Esophagus mucosa (tissue), 1 donor: ENCODE measurements around the gene TBX19. TPM values are rescaled to one million over a fixed set of nuclear protein-coding genes. Genes with fewer than 3 reads are reported as not detected.

ENCODE experiments used
- ATAC-seq: fragments of 200-7000 bp; cut with Tn5 transposase; one replicate; pipeline ENCODE4 v1.9.1; 2020
- total RNA-seq: library from RNA; stranded (reverse); gene quantifications from one replicate; pipeline ENCODE4 v1.2.4, GENCODE V29; 2023
- donor health status: DM: yes; HTN: yes; CAD: no.

The TBX19 gene
- total RNA-seq, 1 donor from 2014 or later: 0.60 TPM

DNA sequence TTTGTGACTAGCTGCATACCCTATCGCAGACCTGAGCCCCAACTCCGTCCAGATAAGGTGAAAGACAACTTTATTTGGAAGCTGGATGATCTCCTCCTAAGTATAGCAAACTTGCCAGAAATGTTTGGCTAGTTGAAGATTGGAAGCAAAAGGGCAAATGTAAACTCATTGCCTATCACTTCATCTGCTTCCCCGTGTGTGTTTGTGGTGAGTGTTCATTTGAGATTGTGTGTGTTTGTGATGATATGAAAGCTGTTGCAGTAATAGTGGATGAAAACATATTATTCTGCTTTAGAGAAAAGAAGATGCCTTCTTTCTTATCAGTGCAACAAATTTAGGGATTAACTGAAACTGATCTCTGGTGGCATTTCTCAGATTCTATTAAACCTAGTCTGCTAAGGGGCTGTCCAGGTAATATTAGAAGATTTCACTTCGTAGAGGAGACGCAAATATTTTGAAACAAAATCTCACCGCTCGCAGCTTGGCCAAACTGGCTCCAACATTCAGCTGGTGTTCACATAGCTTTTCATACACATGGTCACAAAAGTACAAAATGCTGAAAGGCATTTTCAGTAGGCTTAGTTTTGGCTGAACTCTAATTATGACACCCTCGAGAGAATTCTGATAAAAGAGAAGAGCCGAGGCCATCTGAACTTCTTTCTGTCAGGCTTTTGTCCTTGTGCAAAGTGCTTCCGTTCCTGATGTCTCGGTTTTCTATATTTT is 1.1 kb downstream of the TBX19 start:
- no peak for ATAC-seq

DNA sequence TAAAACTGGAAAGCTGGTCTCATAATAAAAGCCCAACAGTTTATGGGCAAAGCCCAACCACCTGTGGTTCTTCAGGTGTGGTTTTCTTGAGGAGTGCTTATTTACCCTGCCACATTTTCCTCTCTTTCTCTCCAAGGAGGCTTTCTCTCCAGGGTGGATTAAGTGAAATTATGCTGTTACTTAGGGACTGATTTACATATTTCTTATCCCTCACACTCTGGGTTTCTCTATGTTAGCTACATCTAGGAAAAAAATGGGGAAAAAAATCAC is 4.8 kb downstream of the TBX19 start:
- peak; percentile 44 for ATAC-seq

DNA sequence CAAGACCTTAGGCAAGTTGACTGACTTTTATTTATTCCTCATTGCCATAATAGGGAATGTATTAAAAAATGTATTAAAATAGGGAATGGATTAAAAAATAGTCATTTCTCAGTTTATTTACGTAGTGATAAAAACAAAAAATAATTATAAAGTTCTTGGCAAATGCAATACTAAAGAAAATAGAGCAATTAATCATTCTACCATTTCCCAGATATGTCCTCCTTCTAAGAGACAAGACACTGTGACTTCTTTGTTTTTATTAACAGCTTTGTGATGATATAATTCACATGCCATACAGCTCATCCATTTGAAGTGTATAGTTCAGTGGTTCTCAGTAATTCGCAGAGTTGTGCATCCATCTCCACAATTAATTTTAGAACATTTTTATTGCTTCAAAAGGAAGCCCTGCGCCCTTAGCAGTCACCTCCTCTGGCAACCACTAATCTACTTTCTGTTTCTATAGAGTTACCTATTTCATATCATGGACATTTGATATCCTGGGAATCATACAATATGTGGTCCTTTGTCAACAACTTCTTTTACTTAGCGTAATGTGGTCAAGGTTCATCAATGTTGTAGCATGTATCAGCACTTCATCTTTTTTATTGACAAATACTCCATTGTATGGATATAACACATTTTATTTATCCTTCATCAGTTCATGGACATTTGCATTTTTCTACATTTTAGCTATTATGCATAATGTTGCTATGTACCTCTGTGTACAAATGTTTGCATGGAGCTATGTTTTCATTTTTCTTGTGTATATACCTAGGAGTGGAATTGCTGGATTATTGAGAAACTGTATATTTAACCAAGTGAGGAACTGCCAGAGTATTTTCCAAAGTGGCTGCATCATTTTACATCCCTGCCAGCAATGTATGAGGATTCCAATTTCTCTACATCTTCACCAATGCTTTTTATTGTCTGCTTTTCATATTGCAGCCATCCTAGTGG is 5.6 kb downstream of the TBX19 start:
- no peak for ATAC-seq

DNA sequence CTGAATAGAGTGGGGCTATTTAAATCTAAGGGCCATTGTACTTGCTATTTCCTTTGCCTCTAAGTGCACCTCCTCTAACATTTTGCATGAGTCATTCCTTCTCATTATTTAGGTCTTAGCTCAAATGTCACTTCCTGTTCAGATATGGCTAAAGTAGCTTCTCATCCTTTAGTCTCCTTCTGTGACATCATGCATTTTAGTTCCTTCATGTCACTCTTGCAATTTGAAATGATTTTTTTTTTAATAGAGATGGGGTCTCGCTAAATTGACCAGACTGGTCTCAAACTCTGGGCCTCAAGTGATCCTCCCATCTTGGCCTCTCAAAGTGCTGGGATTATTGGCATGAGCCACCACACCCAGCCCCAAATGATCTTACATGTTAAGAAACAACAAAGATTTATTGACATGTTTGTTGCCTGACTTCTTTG is 6.6 kb downstream of the TBX19 start:
- peak; percentile 67 for ATAC-seq

DNA sequence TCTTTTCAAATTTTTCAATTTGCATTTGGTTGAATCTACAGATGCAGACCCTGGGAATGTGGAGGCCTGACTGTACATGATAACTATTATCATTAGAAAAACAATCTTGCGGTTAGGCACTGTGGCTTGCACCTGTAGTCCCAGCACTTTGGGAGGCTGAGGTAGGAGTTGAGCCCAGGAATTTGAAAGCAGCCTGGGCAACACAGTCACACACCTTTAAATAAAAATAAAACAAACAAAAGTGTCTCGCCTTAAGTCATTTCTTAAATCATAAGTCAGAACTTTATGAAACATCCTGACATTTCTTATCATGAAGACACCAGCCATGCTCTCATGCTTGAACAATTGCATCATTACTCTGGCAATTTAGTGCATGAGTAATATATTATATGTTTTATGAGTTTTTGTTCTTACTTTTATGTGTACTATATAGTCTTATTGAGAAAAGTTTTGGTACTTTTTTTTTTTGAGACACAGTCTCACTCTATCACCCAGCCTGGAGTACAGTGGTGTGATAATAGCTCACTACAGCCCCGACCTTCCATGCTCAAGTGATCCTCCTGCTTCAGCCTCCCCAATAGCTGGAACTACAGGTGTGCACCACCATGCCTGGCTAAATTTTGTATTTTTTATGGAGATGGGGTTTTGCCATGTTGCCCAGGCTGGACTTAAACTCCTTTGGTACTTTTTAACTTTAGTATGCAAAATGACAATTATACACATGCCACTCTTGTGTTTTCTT is 7.8 kb downstream of the TBX19 start:
- no peak for ATAC-seq

- ATAC-seq: no peak
Measured at GRCh38 chr1:168291222-168291837, 10.7 kb downstream of the TBX19 start.

GRCh38 chr1:168293356-168293755 is 12.7 kb downstream of the TBX19 start:
- ATAC-seq: no peak

DNA sequence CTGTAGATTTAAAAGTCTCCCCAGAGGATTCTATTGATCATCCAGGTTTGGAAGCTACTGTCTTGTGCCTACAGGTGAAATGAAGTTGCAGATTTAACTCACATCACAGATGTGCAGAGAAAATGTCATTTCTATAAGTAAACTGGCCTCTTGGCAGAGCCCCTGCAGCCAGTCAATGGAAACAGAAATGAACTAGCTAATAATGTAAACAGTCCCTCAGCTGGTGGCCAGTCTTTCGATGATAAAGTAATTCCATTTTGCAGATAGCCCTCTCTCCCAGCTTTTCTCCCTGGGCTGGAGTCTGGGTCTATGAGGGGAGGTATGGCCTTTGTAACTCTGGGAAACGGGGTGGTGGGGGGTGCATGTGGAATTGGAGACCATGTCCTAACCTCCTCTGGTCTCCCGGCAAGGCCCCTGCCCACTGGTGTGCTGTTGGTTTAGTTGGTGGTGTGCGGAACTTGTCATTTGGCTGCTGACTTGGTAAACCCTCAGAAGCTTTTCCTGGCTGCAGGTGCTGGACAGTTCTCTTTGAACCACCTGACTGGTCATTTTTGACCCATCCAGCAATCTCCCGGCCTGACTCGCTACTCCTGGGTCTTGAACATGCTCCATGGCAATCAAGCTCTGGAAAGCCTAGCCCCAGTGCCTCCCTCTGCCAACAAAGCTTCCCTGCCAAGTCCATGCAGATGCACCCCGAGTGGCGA is 14.9 kb downstream of the TBX19 start:
- no peak for ATAC-seq

GRCh38 chr1:168297019-168297730 is 16.5 kb downstream of the TBX19 start:
- ATAC-seq: no peak

GRCh38 chr1:168298446-168298845 is 17.8 kb downstream of the TBX19 start:
- no peak for ATAC-seq

- ATAC-seq: no peak
Measured at GRCh38 chr1:168300626-168301025, 19.9 kb downstream of the TBX19 start.

DNA sequence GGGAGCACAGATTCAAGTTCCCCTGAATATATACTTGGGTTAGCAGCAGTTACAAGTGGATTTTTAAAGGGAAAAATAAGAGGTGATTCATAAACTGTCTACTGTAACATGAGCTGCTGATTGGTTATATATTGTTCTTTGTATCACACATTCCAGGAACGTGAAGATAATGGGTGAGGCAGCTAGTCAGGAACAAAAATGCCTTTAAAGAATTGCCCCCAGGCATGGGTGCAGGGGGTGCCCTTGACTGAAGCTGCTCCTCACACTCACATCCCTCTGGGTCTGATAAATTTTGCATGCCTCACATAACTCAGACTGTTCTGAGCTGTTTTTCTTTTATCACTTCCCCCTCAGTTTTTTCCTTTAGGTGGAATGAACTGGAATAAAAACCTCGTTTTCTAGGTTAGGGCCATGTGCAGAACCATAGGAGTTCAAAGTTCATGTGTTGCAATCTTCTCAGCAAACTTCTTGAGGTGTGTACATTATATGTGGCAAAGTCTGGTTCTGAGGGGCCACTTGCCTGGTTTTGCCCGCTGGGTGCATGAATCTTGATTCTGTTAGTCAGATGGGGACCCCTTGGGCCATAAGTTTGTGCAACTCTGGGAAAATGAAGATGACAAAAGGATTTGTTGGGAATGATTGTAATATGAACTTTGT is 21.1 kb downstream of the TBX19 start:
- peak; percentile 86 for ATAC-seq

GRCh38 chr1:168303716-168304540 is 23.3 kb downstream of the TBX19 start:
- no peak for ATAC-seq

- no peak for ATAC-seq
Measured at GRCh38 chr1:168304865-168305264, 24.2 kb downstream of the TBX19 start.

- peak; percentile 64 for ATAC-seq
Measured at GRCh38 chr1:168312718-168313604, 32.3 kb downstream of the TBX19 start.

- ATAC-seq: no peak
Measured at GRCh38 chr1:168316142-168316541, 35.5 kb downstream of the TBX19 start.

GRCh38 chr1:168317309-168317708 is 36.6 kb downstream of the TBX19 start:
- ATAC-seq: no peak

- ATAC-seq: no peak
Measured at GRCh38 chr1:168319691-168320090, 39.0 kb downstream of the TBX19 start.

GRCh38 chr1:168320149-168320548 is 39.5 kb downstream of the TBX19 start:
- ATAC-seq: no peak
